GM12878 (cell line): ENCODE data around the gene LIN28B. TPM values are rescaled to one million over a fixed set of nuclear protein-coding genes. Genes with fewer than 3 reads are reported as not detected.

Experiments
- ATAC-seq: fragments of 200-7000 bp; cut with Tn5 transposase; 3 replicates; pipeline ENCODE4 v1.9.1; 2020; ENCODE audit warnings: mild to moderate bottlenecking, moderate library complexity
- BruUV-seq: library from RNA; stranded (reverse); fragments of 400-500 nt; replicated peaks from 2 replicates; lab custom pipeline; 2021; lab: Mats Ljungman, UMichigan
- CTCF ChIA-PET: fragments of 300-600 bp; sonication (Branson Sonifier 250); formaldehyde crosslinking; extraction: SDS; loops from one replicate; lab custom pipeline; 2021; ENCODE audit warnings: inconsistent platforms; lab: Yijun Ruan, JAX
- POLR2A ChIA-PET: fragments of 350-600 bp; formaldehyde crosslinking; extraction: SDS; loops from one replicate; lab custom pipeline; 2021; ENCODE audit warnings: inconsistent platforms; lab: Charles Lee
- RAD21 ChIA-PET: fragments of 300-600 bp; sonication (Branson Sonifier 250); formaldehyde crosslinking; loops from one replicate; lab custom pipeline; 2023; ENCODE audit warnings: antibody characterized with exemption; ENCODE audit not compliant: unreplicated experiment; lab: Charles Lee
- SMC1A ChIA-PET: fragments of 300-600 bp; sonication (Branson Sonifier 250); formaldehyde crosslinking; loops from one replicate; lab custom pipeline; 2023; ENCODE audit not compliant: unreplicated experiment, uncharacterized antibody; lab: Charles Lee
- DNase-seq: peaks from one replicate; pipeline ENCODE4 v3.0.0-alpha.2; 2011; ENCODE audit warnings: low read depth, low spot score
- FAIRE-seq: peaks from 3 replicates; lab custom pipeline; 2011; peaks lifted over from hg19 to GRCh38; lab: Jason Lieb, UNC
- H2AFZ ChIP-seq: 2 replicates; pipeline ENCODE4 v1.6.0; 2011; ENCODE audit warnings: low read depth, low read length, control low read depth; ENCODE audit not compliant: control insufficient read depth
- H3K27ac ChIP-seq: 2 replicates; pipeline ENCODE4 v1.5.1; 2011; ENCODE audit warnings: control low read depth; ENCODE audit not compliant: control insufficient read depth, insufficient read depth
- H3K27me3 ChIP-seq, 2 experiments: replicated peaks in 1 of 2; 2 replicates each; pipeline versions ENCODE4 v1.6.0 to v1.6.1; 2011; ENCODE audit warnings: low read length in 1 of 2; ENCODE audit not compliant: control insufficient read depth in 2 of 2, insufficient read depth in 2 of 2
- H3K36me3 ChIP-seq, 2 experiments: 2 replicates each; pipeline ENCODE4 v1.5.1; 2011; ENCODE audit warnings: low read length in 1 of 2; ENCODE audit not compliant: control insufficient read depth in 2 of 2, insufficient read depth in 2 of 2
- H3K4me1 ChIP-seq: 2 replicates; pipeline ENCODE4 v1.6.1; 2011; ENCODE audit warnings: mild to moderate bottlenecking, low read length, moderate library complexity, mixed read lengths; ENCODE audit not compliant: control insufficient read depth, insufficient read depth
- H3K4me2 ChIP-seq: 2 replicates; pipeline ENCODE4 v1.6.0; 2011; ENCODE audit warnings: control low read depth; ENCODE audit not compliant: control insufficient read depth, insufficient read depth
- H3K4me3 ChIP-seq: fragments of 200-600 bp; sonication (generic); 2 replicates; pipeline ENCODE4 v1.5.1; 2016
- H3K79me2 ChIP-seq: 2 replicates; pipeline ENCODE4 v1.6.0; 2011; ENCODE audit warnings: low read length; ENCODE audit not compliant: control insufficient read depth, insufficient read depth
- H3K9ac ChIP-seq: 2 replicates; pipeline ENCODE4 v1.8.0; 2011; ENCODE audit warnings: low read length, control low read depth, mixed read lengths; ENCODE audit not compliant: control insufficient read depth, insufficient read depth
- H3K9me3 ChIP-seq: replicated peaks from 3 replicates; pipeline ENCODE4 v1.5.1; 2011; ENCODE audit warnings: mild to moderate bottlenecking, low read length; ENCODE audit not compliant: control insufficient read depth, insufficient read depth
- H4K20me1 ChIP-seq: 2 replicates; pipeline ENCODE4 v1.6.0; 2011; ENCODE audit not compliant: control insufficient read depth, insufficient read depth
- ATF7 ChIP-seq: fragments of 450-650 bp; IDR thresholded peaks from 2 replicates; pipeline ENCODE4 v1.6.1; 2016; ENCODE audit warnings: low read depth, mild to moderate bottlenecking
- CHD1 ChIP-seq: IDR thresholded peaks from 2 replicates; pipeline ENCODE4 v1.6.1; 2012; ENCODE audit warnings: low read depth, low read length, improper control_type of control experiment
- CHD2 ChIP-seq: IDR thresholded peaks from 2 replicates; pipeline ENCODE4 v1.6.1; 2011; ENCODE audit warnings: low read depth, low read length, improper control_type of control experiment, borderline replicate concordance
- EED ChIP-seq: sonication (generic); IDR thresholded peaks from 2 replicates; pipeline ENCODE4 v1.6.1; 2016; ENCODE audit warnings: antibody characterized with exemption, low read depth
- EGR1 ChIP-seq, 2 experiments: IDR thresholded peaks; 1 replicate in 1 of 2; 2 replicates in 1 of 2; pipeline ENCODE4 v1.6.1; 2011 to 2012; ENCODE audit warnings: low read depth in 2 of 2, low read length in 2 of 2, borderline replicate concordance in 1 of 2, mild to moderate bottlenecking in 1 of 2, moderate library complexity in 1 of 2
- IRF3 ChIP-seq: fragments of 450-650 bp; IDR thresholded peaks from 2 replicates; pipeline ENCODE4 v1.6.1; 2014; ENCODE audit warnings: mild to moderate bottlenecking
- MXI1 ChIP-seq: fragments of 150-350 bp; IDR thresholded peaks from 2 replicates; pipeline ENCODE4 v1.6.1; 2011; ENCODE audit warnings: low read depth, mild to moderate bottlenecking, inconsistent platforms, low read length, improper control_type of control experiment
- POLR2A ChIP-seq: IDR thresholded peaks from 2 replicates; pipeline ENCODE4 v1.6.1; 2011; ENCODE audit warnings: low read depth, mild to moderate bottlenecking, low read length
- RB1 ChIP-seq: fragments of 450-650 bp; formaldehyde crosslinking; IDR thresholded peaks from 2 replicates; pipeline ENCODE4 v1.6.1; 2017; ENCODE audit warnings: mild to moderate bottlenecking, borderline replicate concordance
- SIX5 ChIP-seq: IDR thresholded peaks from 2 replicates; pipeline ENCODE4 v1.6.1; 2011; ENCODE audit warnings: mild to moderate bottlenecking, low read depth, low read length, moderate library complexity; ENCODE audit not compliant: severe bottlenecking
- SRF ChIP-seq, 2 experiments: IDR thresholded peaks; 2 replicates each; pipeline ENCODE4 v1.6.1; 2011; ENCODE audit warnings: low read depth in 2 of 2, low read length in 2 of 2, mild to moderate bottlenecking in 1 of 2, moderate library complexity in 1 of 2
- SUPT20H ChIP-seq: IDR thresholded peaks from 2 replicates; pipeline ENCODE4 v1.6.1; 2011; ENCODE audit warnings: low read depth, mild to moderate bottlenecking, low read length, moderate library complexity, borderline replicate concordance; ENCODE audit not compliant: control insufficient read depth
- TAF1 ChIP-seq: IDR thresholded peaks from 2 replicates; pipeline ENCODE4 v1.6.1; 2011; ENCODE audit warnings: mild to moderate bottlenecking, low read depth, low read length, borderline replicate concordance
- ZNF384 ChIP-seq: IDR thresholded peaks from 2 replicates; pipeline ENCODE4 v1.6.1; 2012; ENCODE audit warnings: low read depth, mild to moderate bottlenecking, low read length, improper control_type of control experiment, borderline replicate concordance
- ZNF687 ChIP-seq: fragments of 450-650 bp; IDR thresholded peaks from 2 replicates; pipeline ENCODE4 v1.6.1; 2017; ENCODE audit warnings: mild to moderate bottlenecking, moderate library complexity
- WGBS: methylation state at CpG from one replicate; pipeline ENCODE4 v1.1.6; 2016; ENCODE audit warnings: low lambda C conversion rate; ENCODE audit not compliant: insufficient replicate concordance, insufficient coverage; ENCODE audit errors: missing lambda C conversion rate; 5-methylcytosine and 5-hydroxymethylcytosine counted together
- in situ Hi-C: fragments of 300-500 bp; cut with MboI; formaldehyde crosslinking; loops from 9 replicates; pipeline ENCODE4 v1.14.3; 2018; ENCODE audit warnings: mixed read lengths
- intact Hi-C: fragments of 100-400 bp; cut with micrococcal nuclease; formaldehyde crosslinking; loops from one replicate; pipeline ENCODE4 v1.14.2; 2022; ENCODE audit not compliant: unreplicated experiment
- polyA plus RNA-seq, 11 experiments: library from polyadenylated mRNA; depleted of rRNA in 4 of 11; unstranded in 6 of 11; stranded (reverse) in 5 of 11; fragments of >200 nt; fragmentation: Nextera tagmentation in 4 of 11; fragmentation: Illumina TruSeq in 1 of 11; extraction: Ambion mirVana in 4 of 11; extraction: Trizol in 1 of 11; gene quantifications; 1 replicate in 1 of 11; 2 replicates in 10 of 11; pipeline versions ENCODE4 v1.2.1 to v1.2.3, GENCODE V29; 2011 to 2016; ENCODE audit warnings: inconsistent platforms in 2 of 11, missing spikeins in 2 of 11, low read depth in 1 of 11
- total RNA-seq, 4 experiments: library from RNA; depleted of rRNA in 3 of 4; stranded (reverse); fragments of >200 nt in 3 of 4; fragmentation: Illumina TruSeq in 1 of 4; extraction: Trizol in 1 of 4; gene quantifications; 2 replicates each; pipeline versions ENCODE4 v1.2.1 to v1.2.3, GENCODE V29; 2013 to 2021

Gene LIN28B
- total and polyA plus RNA-seq, 10 of the 15 experiments (the other 5 are each of a cell fraction or from before 2014, with no cell fraction given), result 0.01 to 2.4 (median 0.09) TPM; not detected in 6

GRCh38 chr6:104929353-104929752, 27.6 kb upstream of the LIN28B start (continued):
- no peak for TF ChIP-seq RB1
- TF ChIP-seq TAF1, result no peak
- TF ChIP-seq ZNF687, result no peak
- no peak for TF ChIP-seq CHD2
- no peak for TF ChIP-seq POLR2A

- H3K4me2 ChIP-seq, result no peak overlapping the region
- ChIA-PET CTCF (no interaction called here), RAD21 (no interaction called here), POLR2A (no interaction called here), SMC1A (interaction anchor here (0.6 to 1.0 kb wide), 2 partner anchors 32 to 304 kb away, joined by 3 read pairs; no protein-coding TSS in a partner anchor)
- BruUV-seq, result no TSS peak
- H3K4me3 ChIP-seq, result no peak overlapping the region
- 2% methylated on average over 2 of the region's 2 CpGs for WGBS
- no peak overlapping the region for H2AFZ ChIP-seq
- no peaks in the 10 kb centered on the region for H3K36me3 ChIP-seq
- no peaks in the 10 kb centered on the region for H3K79me2 ChIP-seq
- H4K20me1 ChIP-seq, result no peaks in the 10 kb centered on the region
- no peaks in the 10 kb centered on the region for H3K27me3 ChIP-seq
- DNase-seq (no peak), FAIRE-seq (no peak), ATAC-seq (no peak)
- no peaks in the 10 kb centered on the region for H3K9me3 ChIP-seq
- in situ Hi-C loops (no loop called here), intact Hi-C loops (no loop called here)
- H3K9ac ChIP-seq, result no peak overlapping the region
- no peak overlapping the region for H3K27ac ChIP-seq
- no peaks in the 10 kb centered on the region for H3K4me1 ChIP-seq
- TF ChIP-seq EED (no peak), SRF (IDR thresholded peaks at IDR 0.05; ENCODE audit: low read depth in 2 of 2, low read length in 2 of 2) (no peak), CHD1 (no peak), ATF7 (no peak), ZNF384 (no peak), SIX5 (no peak), SUPT20H (no peak), MXI1 (no peak), EGR1 (IDR thresholded peaks at IDR 0.05; ENCODE audit: borderline replicate concordance in 1 of 2, low read depth in 2 of 2, low read length in 2 of 2) (no peak), IRF3 (no peak)
Measured at GRCh38 chr6:104930939-104931338, 26.0 kb upstream of the LIN28B start.
